Psoas muscle (tissue), 8 donors: ENCODE results near the gene EEF1B2. TPM values are rescaled to one million over a fixed set of nuclear protein-coding genes. Genes with fewer than 3 reads are reported as not detected.

ENCODE experiments used
- ATAC-seq, 4 donors: fragments of 200-7000 bp; cut with Tn5 transposase; one replicate each; pipeline ENCODE4 v1.9.1; 2020; ENCODE audit warnings: moderate library complexity in 3 of 4, mild to moderate bottlenecking in 2 of 4
- DNase-seq, 2 donors: peaks; one replicate each; pipeline ENCODE4 v3.0.0-alpha.2; 2020
- H3K27ac ChIP-seq: fragments of 200-600 bp; one replicate; pipeline ENCODE4 v1.8.0; 2022
- H3K27me3 ChIP-seq, 3 donors: fragments of 200-600 bp in 1 of 3; one replicate each; pipeline versions ENCODE4 v1.6.1 to v1.8.0; 2013 to 2022; ENCODE audit warnings: low read length in 2 of 3, mild to moderate bottlenecking in 2 of 3, moderate library complexity in 1 of 3; ENCODE audit not compliant: insufficient read depth in 3 of 3
- H3K36me3 ChIP-seq, 2 donors: fragments of 200-600 bp in 1 of 2; one replicate each; pipeline versions ENCODE4 v1.6.1 to v1.8.0; 2013 to 2022; ENCODE audit warnings: low read depth in 1 of 2, mild to moderate bottlenecking in 1 of 2, moderate library complexity in 1 of 2; ENCODE audit not compliant: insufficient read depth in 1 of 2
- H3K4me1 ChIP-seq: fragments of 200-600 bp; one replicate; pipeline ENCODE4 v1.8.0; 2022
- H3K4me3 ChIP-seq: fragments of 200-600 bp; one replicate; pipeline ENCODE4 v1.8.0; 2022; ENCODE audit warnings: mild to moderate bottlenecking
- H3K9me3 ChIP-seq: fragments of 200-600 bp; one replicate; pipeline ENCODE4 v1.8.0; 2022
- WGBS, 3 donors: extraction: QIAGEN DNeasy Blood & Tissue Kit; methylation state at CpG; one replicate each; pipeline versions ENCODE4 v1.1.6 to v1.1.7; 2013; 5-methylcytosine and 5-hydroxymethylcytosine counted together
- intact Hi-C, 2 donors: fragments of 100-400 bp; cut with DNase I; formaldehyde crosslinking; loops; one replicate each; pipeline versions ENCODE4 v1.11.0 to v1.14.2; 2022
- polyA plus RNA-seq, 3 donors: library from polyadenylated mRNA; stranded (reverse); fragments of 200-250 nt; gene quantifications; one replicate each; pipeline ENCODE4 v1.2.3, GENCODE V29; 2013
- total RNA-seq, 4 donors: library from RNA; stranded (reverse); fragmentation: NEBNext Ultra II Directional in 2 of 4; extraction: Animal tissue kit (Norgen Biotek cat#: 25700) in 2 of 4; gene quantifications; one replicate each; pipeline versions ENCODE4 v1.2.1 to v1.2.4, GENCODE V29; 2021 to 2023
- TF ChIP-seq, protein P1 (sequence below): fragments of 200-600 bp; IDR thresholded peaks from one replicate; pipeline ENCODE4 v1.8.0; 2022; ENCODE audit warnings: antibody characterized with exemption
- donor health status: healthy with polysubstance abuse.
- donor health status: DM: no; HTN: no; CAD: no; lungs with moderate emphysema.
- donor health status: Bipolar disorder and iron deficiency.
- donor health status: healthy.
- donor health status: DM: yes; HTN: yes; CAD: no.
- donor health status: DM: no; HTN: no; CAD: no.
- donor health status: DM: no; HTN: no; CAD: no.
- donor health status: DM: yes; HTN: yes; CAD: no.

Gene EEF1B2
- total and polyA plus RNA-seq, 7 donors: 340 to 1,772 (median 671) TPM

DNA sequence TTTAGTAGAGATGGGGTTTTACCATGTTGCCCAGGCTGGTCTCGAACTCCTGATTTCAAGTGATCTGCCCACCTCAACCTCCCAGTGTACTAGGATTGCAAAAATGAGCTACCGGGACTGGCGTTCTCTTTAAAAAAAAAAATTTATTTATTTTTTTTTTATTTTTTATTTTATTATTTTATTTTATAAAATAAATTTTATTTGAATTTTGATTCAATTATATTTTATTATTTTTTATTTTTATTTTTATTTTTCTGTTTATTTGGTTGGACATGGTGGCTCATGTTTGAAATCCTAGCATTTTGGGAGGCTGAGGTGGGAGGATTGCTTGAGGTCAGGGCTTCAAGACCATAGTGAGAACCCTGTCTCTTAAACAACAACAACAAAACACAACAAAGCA, 32.5 kb downstream of the EEF1B2 start:
- H3K36me3 ChIP-seq: no peaks in the 10 kb centered on the region
- DNase-seq (no peak), ATAC-seq (no peak)
- no peaks in the 10 kb centered on the region for H3K9me3 ChIP-seq
- 95% methylated on average over 3 of the region's 3 CpGs for WGBS, 3 donors
- TF ChIP-seq, protein P1, sequence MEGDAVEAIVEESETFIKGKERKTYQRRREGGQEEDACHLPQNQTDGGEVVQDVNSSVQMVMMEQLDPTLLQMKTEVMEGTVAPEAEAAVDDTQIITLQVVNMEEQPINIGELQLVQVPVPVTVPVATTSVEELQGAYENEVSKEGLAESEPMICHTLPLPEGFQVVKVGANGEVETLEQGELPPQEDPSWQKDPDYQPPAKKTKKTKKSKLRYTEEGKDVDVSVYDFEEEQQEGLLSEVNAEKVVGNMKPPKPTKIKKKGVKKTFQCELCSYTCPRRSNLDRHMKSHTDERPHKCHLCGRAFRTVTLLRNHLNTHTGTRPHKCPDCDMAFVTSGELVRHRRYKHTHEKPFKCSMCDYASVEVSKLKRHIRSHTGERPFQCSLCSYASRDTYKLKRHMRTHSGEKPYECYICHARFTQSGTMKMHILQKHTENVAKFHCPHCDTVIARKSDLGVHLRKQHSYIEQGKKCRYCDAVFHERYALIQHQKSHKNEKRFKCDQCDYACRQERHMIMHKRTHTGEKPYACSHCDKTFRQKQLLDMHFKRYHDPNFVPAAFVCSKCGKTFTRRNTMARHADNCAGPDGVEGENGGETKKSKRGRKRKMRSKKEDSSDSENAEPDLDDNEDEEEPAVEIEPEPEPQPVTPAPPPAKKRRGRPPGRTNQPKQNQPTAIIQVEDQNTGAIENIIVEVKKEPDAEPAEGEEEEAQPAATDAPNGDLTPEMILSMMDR: no peak
- H3K4me3 ChIP-seq: no peak overlapping the region
- H3K27ac ChIP-seq: no peak overlapping the region
- no peaks in the 10 kb centered on the region for H3K27me3 ChIP-seq
- intact Hi-C loops: no loop called here
- H3K4me1 ChIP-seq: no peaks in the 10 kb centered on the region

DNA sequence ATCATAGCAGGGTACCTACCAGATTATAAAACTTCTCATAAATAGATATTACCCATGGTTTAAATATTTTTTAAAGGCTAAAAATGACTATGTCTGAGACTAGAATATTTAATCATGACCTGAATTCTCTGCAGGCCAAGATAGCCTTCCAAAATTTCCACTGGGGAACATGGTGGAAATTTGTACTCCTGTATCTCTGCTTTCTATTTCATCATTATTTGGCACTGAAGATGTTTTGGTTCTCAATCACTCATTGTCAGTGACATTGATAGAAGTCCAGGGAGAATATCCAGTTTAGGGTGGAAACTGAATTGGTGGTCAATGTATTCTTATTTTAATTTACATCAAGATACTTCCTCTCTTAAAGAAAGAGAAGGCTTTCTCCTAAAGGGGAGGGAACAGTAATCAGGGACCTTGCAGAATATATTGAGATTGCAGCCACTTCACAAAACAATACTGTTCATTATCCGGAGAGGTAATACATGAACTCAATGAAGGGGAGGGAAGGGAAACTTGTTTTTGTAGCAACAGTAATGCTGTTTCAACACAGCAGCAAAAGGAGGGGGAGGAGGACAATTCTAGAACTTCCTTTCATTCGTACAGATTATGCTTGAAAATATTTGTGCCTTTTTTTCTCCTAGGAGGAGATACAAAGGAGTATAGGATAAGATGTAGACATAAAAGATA, 34.1 kb downstream of the EEF1B2 start:
- DNase-seq: no peak
- intact Hi-C loops: no loop called here
- Histone ChIP-seq H3K4me1 (no peaks in the 10 kb centered on the region), H3K4me3 (no peak overlapping the region), H3K9me3 (no peaks in the 10 kb centered on the region), H3K27ac (no peak overlapping the region), H3K36me3 (no peaks in the 10 kb centered on the region), H3K27me3 (no peaks in the 10 kb centered on the region)
- ATAC-seq: no peak
- 56 to 63% (median 56%) methylated on average over 2 of the region's 2 CpGs for WGBS, 3 donors
- TF ChIP-seq, protein P1: no peak

DNA sequence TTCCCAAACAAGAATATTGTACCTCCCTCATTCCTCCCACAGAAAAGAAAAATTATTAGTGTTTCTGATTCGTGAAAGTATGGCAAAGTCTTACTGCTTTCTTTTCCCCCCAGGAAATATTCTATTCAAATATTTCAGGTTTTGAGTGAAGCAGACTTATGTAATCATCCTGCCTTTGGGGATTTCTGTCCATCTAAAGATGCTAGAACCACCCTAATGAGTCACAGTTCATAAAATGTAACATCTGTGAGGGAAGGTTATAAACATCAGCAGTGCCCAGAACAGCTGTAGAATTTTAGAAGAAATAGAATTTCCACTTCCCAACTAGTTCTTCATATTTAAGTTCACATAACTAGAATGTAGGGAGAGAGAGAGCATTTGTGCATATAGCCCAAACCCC, 39.0 kb downstream of the EEF1B2 start:
- intact Hi-C loops: no loop called here
- Histone ChIP-seq H3K27ac (no peak overlapping the region), H3K9me3 (no peaks in the 10 kb centered on the region), H3K36me3 (no peaks in the 10 kb centered on the region), H3K4me3 (no peak overlapping the region), H3K27me3 (no peaks in the 10 kb centered on the region), H3K4me1 (no peaks in the 10 kb centered on the region)
- WGBS, 3 donors: 41 to 50% (median 48%) methylated on average over 1 of the region's 1 CpG
- TF ChIP-seq, protein P1: no peak
- ATAC-seq (no peak), DNase-seq (no peak)

DNA sequence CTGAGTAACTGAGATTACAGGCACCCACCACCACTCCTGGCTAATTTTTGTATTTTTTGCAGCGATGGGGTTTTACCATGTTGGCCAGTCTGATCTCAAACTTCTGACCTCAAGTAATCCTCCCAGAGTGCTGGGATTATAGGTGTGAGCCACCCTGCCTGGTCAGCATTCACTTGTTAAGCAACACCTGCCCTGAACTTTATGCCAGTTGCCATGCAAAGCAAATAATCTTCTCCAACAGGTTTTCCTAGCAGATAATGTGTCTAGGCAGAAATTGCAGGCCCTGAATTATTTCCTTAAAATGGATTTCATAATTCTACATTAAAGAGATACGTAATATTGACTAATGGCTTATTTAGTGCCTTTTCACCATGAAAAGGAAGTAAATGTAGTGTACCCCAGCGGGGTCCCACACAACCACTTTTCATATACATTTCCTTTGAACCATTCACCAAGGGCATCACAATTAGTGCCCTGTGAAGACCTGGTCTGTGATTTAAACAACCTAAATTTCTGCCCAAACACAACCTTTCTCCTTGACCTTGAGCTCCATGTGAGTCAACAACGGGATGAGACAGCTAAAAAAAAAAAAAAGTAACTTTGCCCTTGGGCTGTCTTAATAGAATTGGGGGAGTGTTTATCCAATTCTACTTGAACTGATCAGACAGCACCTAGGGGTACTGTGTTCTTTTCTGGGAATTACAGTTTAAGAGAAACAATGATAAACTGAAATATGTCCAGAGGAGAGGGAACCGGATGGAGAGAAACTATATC, 41.6 kb downstream of the EEF1B2 start:
- WGBS, 3 donors: 68 to 74% (median 74%) methylated on average over 5 of the region's 5 CpGs
- intact Hi-C loops: no loop called here
- no peaks in the 10 kb centered on the region for H3K9me3 ChIP-seq
- no peak overlapping the region for H3K4me3 ChIP-seq
- TF ChIP-seq, protein P1: no peak
- no peak for DNase-seq
- H3K36me3 ChIP-seq: no peaks in the 10 kb centered on the region
- H3K4me1 ChIP-seq: no peaks in the 10 kb centered on the region
- H3K27me3 ChIP-seq: no peaks in the 10 kb centered on the region
- ATAC-seq: no peak
- H3K27ac ChIP-seq: no peak overlapping the region
